Measurements from ENCODE around the gene PI4K2A.

PI4K2A gene

DNA sequence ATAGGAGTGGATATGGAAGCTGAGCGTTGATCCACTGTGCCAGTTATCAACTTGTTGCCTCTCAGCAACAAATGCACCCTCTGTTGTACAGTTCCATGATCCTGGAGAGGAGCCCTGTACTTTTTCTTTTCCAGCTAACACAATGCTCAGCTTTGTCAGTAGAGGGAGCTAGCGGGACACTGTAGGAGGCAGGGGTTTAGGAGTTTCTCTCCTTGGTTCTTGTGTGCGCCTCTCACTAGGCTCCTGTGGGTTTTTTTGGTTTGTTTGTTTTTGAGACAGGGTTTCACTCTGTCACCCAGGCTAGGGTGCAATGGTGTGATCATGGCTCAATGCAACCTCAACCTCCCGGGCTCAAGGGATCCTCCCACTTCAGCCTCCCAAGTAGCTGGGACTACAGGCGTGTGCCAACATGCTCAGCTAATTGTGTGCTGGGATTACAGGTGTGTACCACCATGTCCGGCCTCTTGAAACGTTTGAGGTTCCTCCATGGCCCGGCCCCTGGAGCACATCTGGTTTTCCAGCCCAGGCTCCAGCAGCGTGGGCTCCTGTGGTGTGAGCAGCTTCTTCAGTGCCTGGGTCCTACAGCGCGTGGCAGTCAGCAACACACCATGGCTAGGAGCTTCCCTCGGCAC lies 61.1 kb downstream of the PI4K2A start:
- intact Hi-C loops (cut with DNase I) = no loop called here
- DNase-seq = peak in 6 of 10 donors; percentile 39 to 78 (median 50)

- intact Hi-C loops (cut with DNase I) = no loop called here
- DNase-seq = peak in 1 of 10 donors; percentile 28
These were observed 63.1 kb downstream of the PI4K2A start for GRCh38 chr10:97703398-97704067.

DNA sequence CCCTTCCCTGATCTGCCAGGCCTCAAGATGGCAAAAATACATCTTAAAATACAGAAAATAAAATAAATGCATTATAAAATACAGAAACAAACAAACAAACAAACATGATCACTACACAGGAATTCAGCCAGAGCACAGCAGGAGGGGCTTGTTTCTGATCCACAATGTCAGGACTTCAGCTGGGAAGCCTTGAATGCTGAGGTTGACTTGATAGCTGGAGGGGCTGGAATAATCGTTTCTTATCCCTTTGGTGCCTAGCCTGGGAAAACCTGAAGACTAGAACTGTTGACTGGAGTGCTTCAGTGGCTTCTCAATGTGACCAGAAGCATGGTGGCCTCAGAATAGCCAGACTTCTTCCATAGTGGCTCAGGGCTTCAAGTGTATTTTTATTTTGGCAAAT lies 63.9 kb downstream of the PI4K2A start:
- no peak for DNase-seq
- intact Hi-C loops (cut with DNase I) = no loop called here

GRCh38 chr10:97705006-97705670 lies 64.7 kb downstream of the PI4K2A start:
- intact Hi-C loops (cut with DNase I) = no loop called here

GRCh38 chr10:97707134-97707861 lies 66.8 kb downstream of the PI4K2A start:
- intact Hi-C loops (cut with DNase I) = no loop called here
- peak in 1 of 10 donors; percentile 52 for DNase-seq

More at GRCh38 chr10:97705006-97705670, 64.7 kb downstream of the PI4K2A start:
- DNase-seq = no peak

DNA sequence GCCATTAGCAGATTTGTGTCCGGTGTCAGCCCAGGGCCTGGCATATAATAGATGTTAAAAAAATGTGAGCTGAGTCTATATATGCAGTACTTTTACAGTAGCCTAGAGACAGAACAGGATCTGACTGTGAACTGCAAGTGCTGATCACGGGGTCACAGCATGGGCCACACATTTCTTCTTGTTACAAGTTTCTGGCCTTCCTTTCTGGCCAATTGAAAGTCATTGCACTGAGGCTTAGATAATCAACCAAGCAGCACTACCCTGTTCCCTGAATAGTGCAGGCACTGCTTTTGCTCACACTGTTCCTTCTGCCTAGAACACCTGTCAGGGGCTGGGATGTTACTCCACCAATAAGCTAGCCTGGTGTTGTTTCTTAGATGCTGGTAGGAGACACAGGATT lies 67.7 kb downstream of the PI4K2A start:
- peak in 1 of 10 donors; percentile 10 for DNase-seq
- intact Hi-C loops (cut with DNase I) = no loop called here

GRCh38 chr10:97708976-97709946 lies 68.8 kb downstream of the PI4K2A start:
- peak in 7 of 10 donors; percentile 31 to 80 (median 54) for DNase-seq
- intact Hi-C loops (cut with DNase I) = loop anchor here (1.0 kb wide), 1 partner anchor 22 kb away; no protein-coding TSS in a partner anchor

DNA sequence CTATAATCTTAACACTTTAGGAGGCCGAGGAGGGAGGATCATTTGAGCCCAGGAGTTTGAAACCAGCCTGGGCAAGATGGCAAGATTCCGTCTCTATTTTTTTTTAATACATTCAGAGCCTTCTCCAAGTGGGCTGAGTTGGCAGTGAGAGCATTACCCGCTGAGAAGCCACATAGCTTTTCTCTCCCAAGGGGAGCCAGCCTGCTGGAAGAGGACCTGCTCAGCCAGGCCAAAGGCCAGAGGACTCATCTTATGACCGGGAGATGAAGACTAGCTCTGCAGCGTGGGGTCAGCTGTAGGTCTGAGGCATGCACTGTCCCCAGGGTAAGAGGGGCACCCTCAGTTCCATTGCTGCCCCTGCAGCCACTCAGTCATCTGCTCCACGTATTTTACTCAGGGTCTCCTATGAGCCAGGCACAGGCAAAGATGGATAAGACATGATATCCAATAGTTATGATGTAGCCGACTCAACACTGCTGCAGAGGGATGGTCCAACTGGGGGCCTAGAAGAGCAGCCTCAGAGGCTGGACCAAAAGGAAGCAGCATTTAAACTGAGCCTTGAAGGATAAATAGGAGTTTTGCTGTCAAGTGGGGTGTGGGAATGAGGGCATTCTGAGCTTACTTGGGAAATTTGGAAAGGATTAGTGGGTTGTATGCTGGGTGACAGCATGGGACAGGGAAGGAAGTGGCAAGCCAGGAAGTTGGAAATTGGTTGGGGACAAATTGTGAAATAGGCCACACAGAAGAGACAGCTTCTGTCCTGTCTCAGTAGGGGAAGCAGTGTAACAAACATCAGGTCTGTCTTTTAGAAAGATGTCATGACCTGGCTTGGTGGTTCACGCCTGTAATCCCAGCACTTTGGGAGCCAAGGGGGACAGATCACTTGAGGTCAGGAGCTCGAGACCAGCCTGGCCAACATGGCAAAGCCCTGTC lies 71.4 kb downstream of the PI4K2A start:
- intact Hi-C loops (cut with DNase I) = no loop called here
- peak in 1 of 10 donors; percentile 33 for DNase-seq

- intact Hi-C loops (cut with DNase I) = no loop called here
- DNase-seq = peak in 7 of 10 donors; percentile 21 to 88 (median 48)
These were observed 72.9 kb downstream of the PI4K2A start, which contains the start of gene MARVELD1 for GRCh38 chr10:97713339-97713825. TSS of gene MARVELD1 (plus strand) at chr10:97713730. CDS start at chr10:97713877, 147 bp downstream.

DNA sequence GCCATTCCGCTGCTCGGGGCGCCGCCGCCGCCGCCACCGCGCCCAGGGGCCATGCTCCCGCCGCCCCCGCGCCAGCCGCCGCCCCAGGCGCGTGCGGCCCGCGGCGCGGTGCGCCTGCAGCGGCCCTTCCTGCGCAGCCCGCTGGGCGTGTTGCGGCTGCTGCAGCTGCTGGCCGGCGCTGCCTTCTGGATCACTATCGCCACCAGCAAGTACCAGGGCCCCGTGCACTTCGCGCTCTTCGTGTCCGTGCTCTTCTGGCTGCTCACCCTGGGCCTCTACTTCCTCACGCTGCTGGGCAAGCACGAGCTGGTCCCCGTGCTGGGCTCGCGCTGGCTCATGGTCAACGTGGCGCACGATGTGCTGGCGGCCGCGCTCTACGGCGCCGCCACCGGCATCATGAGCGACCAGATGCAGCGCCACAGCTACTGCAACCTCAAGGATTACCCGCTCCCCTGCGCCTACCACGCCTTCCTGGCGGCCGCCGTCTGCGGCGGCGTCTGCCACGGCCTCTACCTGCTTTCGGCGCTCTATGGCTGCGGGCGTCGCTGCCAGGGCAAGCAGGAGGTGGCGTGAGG lies 73.4 kb downstream of the PI4K2A start:
- peak; percentile 58 to 96 (median 75) for DNase-seq
- intact Hi-C loops (cut with DNase I) = no loop called here

DNA sequence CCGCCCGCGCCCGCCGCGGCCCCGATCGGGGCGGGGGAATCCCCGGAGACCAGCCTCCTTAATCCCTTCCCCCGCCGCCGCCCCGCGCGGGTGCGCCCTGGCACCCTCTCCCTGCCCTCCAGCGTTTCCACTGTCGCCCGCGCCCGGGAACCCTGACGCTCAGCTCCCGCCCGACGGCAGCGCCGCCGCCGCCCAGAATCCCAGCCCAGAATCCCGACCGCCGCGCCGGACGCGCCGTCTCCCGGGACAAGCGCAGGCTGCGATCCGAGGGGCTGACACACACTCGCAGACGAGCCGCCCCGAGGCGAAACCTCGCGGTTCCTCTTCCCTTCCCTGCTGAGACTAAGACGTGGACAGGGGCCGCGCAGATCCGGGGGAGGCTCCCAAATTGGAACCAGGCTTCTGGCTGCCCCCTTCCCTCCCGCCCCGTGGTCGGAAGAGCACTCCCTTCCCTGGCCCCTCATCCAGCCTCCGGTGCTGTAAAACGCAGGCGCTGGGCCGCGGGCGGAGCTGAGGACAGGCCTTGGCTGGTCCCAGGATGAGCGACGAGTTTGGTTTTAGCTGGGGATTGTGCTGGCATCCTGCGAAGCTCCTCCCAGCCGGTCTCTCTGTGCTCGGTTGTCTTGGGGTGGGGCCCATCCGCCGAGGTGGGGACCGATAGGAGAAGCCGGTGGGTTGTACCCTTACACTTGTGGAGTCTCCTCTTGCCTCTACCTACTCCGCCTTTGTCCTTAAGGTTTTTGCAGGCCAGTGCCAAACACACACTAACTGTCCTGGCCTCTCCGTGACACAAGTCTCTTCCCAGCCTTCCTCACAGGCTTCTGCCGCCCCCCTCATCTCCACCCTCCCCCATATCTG lies 74.2 kb downstream of the PI4K2A start:
- intact Hi-C loops (cut with DNase I) = no loop called here
- DNase-seq = peak in 8 of 10 donors; percentile 28 to 92 (median 36)

GRCh38 chr10:97715259-97715874 lies 74.9 kb downstream of the PI4K2A start:
- DNase-seq = peak in 1 of 10 donors; percentile 25
- intact Hi-C loops (cut with DNase I) = no loop called here

DNA sequence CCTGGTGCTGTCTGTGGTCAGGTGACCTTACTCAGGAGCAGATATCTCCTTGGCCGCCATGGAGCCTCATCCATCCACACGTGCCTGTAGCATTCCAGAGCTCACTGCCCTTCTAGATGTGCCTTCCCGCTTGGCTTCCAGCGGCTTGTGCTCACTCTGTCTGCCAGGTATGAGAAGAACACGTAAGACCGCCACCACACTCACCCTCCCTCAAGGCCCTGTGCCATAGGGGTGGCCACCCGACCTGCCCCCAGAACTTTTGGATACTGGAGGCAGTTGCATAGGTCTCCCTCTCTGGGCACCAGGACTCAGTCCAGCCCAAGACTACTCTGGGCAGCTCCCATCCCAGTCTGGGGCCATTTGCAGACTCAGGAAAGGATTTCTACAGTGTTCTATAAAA lies 77.2 kb downstream of the PI4K2A start:
- intact Hi-C loops (cut with DNase I) = no loop called here
- peak in 1 of 10 donors; percentile 53 for DNase-seq

DNA sequence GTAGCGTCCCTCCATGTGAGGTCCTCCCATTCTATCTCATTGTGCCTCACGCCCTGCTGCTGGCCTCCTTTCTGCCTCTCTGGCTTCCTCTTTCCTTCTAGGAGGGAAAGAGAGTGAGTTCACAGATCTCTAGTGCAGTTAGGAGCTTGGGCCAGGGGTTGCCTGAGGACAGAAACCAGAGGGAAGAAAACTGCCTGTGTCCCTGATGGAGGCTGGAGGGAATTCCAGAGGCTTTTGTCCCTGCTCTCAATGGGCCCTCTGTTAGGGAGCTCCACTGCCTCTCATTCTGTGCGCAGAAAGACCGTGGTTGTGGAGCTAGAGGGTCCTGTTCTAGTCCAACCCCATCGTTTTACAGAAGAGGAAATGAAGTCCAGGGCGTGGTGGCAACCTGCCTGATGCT lies 77.7 kb downstream of the PI4K2A start:
- peak in 8 of 10 donors; percentile 33 to 89 (median 54) for DNase-seq
- intact Hi-C loops (cut with DNase I) = no loop called here

DNA sequence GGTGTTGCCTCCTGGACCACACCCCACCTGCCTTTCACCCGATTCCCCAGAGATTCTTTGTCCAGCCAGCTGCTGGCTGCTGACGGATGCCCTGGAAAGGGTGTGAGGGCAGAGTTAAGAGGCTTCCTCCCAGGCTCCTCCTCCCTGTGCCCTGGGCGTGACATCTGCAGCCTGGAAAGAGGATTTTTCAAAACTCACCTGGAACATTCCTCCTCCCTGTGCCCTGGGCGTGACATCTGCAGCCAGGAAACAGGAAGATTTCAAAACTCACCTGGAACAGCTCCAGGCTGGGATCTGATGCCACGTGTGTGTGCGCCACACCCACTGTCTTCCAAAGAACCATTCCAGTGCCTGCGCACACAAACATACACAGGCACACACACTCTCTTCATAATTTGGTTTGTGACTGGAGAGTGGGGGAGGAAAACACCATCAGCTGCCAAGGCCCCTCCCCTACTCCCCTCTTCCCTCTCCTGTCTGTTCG lies 78.2 kb downstream of the PI4K2A start:
- intact Hi-C loops (cut with DNase I) = no loop called here
- no peak for DNase-seq

GRCh38 chr10:97719602-97720001 lies 79.1 kb downstream of the PI4K2A start:
- intact Hi-C loops (cut with DNase I) = no loop called here
- no peak for DNase-seq

Measured in posterior cingulate gyrus (tissue), 11 donors.